Epithelial cell of prostate (primary cell): Measurements from ENCODE around the gene DEGS2.

ENCODE experiments used
- DNase-seq: peaks from one replicate; pipeline ENCODE4 v3.0.0-alpha.2; 2011; ENCODE audit warnings: low read depth, low spot score
- H3K27ac ChIP-seq: fragments of 450-650 bp; 2 replicates; pipeline ENCODE4 v1.5.1; 2017; ENCODE audit warnings: mild to moderate bottlenecking

DEGS2 gene

GRCh38 chr14:100103250-100104005 is 56.0 kb downstream of the DEGS2 start:
- H3K27ac ChIP-seq = no peak overlapping the region
- no peak for DNase-seq

- no peak overlapping the region for H3K27ac ChIP-seq
- no peak for DNase-seq
These were observed 57.2 kb downstream of the DEGS2 start for GRCh38 chr14:100102156-100102785.

GRCh38 chr14:100100032-100100703 is 59.3 kb downstream of the DEGS2 start:
- DNase-seq = no peak
- peak overlapping the region; percentile 56 for H3K27ac ChIP-seq

GRCh38 chr14:100098171-100098570 is 61.3 kb downstream of the DEGS2 start:
- no peak overlapping the region for H3K27ac ChIP-seq
- no peak for DNase-seq

GRCh38 chr14:100096656-100097055 is 62.8 kb downstream of the DEGS2 start:
- no peak for DNase-seq
- H3K27ac ChIP-seq = peak overlapping the region; percentile 41
